Jurkat, Clone E6-1 (cell line): ENCODE data around the gene DISC1.
"Not testable (repeated sequence)": the region's sequence is repeated elsewhere in the genome, so short reads cannot be mapped to it uniquely, and the experiment has no call there.

ENCODE experiments used
- DNase-seq: peaks from one replicate; pipeline ENCODE4 v3.0.0-alpha.2; 2011; ENCODE audit warnings: low read depth, low spot score
- H3K4me3 ChIP-seq: 2 replicates; pipeline ENCODE4 v1.5.1; 2011; ENCODE audit warnings: mild to moderate bottlenecking, low read length, control low read depth, moderate library complexity

DISC1 gene

DNA sequence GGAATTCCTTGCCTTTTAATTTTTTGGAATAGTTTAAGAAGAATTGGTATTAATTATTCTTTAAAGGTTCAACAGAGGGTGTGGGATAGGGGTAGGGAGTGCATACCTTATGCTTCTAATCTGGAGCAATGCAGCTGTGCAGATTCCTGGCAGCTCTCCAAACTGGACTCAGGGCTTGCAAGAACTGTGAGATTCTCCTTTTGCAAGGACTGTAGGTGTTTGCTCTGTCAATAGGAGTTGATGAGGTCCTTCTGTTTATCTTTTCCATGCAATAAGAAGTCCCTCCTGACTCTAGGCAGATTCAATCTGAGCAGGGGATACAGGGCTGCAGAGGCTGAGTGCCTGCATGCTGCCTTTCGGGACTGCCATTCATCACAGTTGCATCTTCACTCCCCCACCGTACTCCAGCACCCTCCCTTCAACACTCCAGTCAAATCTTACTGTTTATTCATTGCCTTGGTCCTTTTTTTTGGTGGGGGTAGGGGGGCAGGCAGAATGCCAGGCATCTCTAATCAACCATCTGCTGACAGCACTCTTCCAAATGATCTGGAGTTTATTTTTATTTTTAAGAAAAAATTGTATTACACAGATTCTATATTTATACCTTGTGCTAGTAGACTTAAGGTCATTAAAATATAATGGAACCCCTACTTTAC, 122.3 kb downstream of the DISC1 start:
- no peak overlapping the region for H3K4me3 ChIP-seq
- DNase-seq, result no peak

DNA sequence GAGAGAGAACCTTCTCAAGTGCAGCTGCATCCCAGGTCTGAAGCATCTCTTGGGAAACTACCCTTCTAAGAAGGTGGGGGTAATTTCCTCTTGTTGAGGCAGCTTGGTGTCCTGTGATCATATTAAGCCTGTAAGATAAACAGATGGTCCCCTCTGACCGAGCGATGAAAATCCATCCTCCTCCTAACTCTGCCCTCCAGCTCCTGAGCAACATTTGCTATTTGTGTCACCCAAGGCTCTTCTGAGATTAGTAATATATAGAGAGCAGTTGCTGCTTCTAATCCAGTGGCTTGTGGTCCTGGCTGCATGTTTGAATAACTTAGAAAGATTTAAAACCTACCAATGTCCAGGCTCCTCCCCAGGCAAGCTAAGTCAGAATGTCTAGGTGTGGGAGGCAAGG, 123.7 kb downstream of the DISC1 start:
- H3K4me3 ChIP-seq, result no peak overlapping the region
- no peak for DNase-seq

DNA sequence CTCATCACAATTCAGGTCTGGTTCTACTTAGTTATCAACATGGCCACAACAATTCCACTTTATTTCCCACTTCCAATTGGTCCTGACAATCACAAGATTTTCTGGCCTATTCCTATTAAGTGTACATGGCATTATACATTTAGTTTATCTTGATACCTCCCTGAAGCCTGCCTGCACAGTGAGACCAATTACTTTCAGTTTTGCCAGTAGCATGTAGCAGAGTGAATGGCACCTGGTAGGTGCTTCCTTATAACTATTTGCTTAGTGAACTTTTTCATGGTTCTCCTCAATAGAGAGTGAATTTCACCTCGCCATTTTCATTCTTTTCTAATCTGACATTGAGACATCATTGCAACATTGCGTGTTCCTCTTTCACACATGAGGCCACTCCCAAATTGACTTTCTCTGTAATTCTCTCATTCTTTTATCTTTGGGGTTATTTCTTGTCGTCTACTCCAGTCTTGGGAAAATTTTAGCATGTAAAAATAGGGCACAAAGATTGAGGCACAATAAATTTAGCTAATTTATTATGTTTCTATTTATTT, 124.3 kb downstream of the DISC1 start:
- H3K4me3 ChIP-seq, result no peak overlapping the region
- no peak for DNase-seq

DNA sequence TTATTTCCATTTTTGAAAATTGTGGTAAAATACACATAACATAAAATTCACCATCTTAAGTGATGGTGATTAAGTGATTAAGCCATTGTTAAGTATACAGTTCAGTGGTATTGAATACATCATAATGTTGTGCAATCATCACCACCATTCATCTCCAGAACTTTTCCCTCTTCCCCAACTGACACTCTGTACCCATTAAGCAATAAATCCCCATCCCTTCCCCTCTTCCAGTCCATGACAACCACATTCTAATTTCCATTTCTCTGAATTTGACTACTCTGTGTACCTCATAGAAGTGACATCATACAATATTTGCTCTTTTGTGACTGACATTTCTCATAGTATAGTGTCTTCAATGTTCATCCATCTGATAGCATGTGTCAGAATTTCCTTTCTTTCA, 124.8 kb downstream of the DISC1 start:
- no peak overlapping the region for H3K4me3 ChIP-seq
- no peak for DNase-seq

DNA sequence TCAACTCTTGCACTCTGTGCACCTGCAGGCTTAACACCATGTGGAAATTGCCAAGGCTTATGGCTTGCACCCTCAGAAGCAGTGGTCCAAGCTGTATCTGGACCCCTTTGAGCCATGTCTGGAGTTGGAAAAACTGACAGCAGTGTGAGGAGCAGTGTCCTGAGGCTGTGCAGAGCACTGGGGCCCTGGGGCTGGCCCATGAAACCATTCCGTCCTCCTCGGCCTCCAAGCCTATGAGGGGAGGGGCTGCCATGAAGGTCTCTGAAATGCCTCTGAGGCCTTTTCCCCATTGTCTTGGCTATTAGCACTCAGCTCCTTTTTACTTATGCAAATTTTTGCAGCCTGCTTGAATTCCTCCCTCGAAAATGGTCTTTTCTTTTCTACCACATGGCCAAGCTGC, 126.7 kb downstream of the DISC1 start:
- DNase-seq, result no peak
- H3K4me3 ChIP-seq, result no peak overlapping the region

DNA sequence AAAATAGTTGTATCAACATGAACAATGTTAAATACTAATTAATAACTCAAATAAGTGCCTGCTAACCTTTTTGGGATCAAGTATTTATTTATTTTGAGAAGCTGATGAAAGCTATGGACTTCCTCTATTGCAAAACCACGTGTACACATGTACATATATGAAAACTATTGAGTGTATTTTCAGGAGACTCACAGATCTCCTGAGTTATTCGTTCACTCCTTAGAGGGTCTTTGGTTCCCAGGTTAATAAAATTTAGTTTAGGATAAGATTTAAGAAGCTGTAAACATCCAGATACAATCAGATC, 130.5 kb downstream of the DISC1 start:
- H3K4me3 ChIP-seq, result no peak overlapping the region
- DNase-seq, result no peak

DNA sequence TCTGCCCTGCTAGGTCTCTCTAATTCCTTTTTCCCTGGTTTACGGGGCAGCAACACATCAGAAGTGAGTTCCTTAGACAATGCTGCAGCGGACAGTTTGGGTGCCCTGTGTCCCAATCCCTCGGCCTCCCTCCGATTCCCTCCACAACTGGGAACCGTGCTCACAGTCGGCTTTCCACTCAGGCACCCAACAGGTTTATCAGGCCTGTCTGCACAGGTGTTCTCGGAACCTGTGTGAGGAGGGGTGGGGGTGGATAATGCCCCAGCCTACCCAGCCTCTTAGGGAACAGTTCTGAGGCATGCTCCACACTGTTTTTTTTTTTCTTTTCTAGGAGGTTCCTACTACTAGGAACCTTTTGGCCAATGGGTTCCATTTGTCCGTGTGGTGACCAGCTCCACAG, 131.2 kb downstream of the DISC1 start:
- H3K4me3 ChIP-seq, result no peak overlapping the region
- DNase-seq, result no peak

DNA sequence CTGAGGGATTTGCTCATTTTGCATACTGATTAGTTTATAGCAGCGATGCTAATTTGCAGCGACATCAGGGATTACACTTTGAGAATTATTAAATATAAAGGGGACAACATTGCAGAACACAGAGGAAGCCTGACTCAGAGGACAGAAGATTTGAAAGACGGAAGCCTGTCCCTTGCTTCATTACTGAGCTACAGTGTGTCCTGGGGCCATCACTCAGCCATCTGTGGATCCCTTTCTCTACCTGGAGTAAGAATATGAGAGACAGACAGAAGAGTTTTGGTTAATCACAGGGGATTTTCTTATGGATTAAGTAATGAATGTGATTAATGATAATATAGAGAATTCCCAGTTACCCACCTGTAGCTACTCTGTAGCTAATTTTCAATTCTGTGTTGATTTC, 134.7 kb downstream of the DISC1 start:
- no peak overlapping the region for H3K4me3 ChIP-seq
- no peak for DNase-seq

DNA sequence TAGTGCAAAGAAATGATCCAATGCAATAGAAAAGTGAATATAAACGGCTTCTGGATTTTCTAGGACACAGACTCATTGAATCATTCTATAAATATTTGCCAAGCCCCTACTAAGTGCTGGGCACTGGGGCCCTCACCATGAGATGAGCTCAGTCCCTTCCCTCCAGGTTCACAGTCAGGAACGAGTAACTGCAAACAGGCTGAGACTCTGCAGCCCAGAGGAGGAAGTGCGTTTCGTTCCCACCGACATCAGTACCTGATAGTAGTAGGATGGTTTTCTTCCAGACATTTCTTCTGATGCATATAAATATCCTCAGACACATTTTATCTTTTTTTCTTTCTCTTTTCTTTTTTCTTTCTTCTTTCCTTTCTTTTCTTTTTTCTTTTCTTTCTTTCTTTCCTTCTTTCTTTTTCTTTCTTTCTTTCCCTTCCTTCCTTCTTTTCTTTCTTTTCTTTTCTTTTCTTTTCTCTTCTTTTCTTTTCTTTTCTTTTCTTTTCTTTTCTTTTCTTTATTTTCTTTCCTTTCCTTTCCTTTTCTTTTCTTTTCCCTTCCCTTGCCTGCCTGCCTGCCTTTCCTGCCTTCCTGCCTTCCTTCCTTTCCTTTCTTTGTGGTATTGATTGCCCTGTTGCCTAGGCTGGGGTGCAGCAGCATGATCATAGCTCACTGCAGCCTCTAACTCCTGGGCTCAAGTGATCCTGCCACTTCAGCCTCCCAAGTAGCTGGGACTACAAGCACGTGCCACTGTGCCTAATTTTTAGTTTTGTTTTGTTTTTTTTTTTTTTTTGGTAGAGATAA, 135.4 kb downstream of the DISC1 start:
- H3K4me3 ChIP-seq, result no peak overlapping the region
- DNase-seq, result no peak

DNA sequence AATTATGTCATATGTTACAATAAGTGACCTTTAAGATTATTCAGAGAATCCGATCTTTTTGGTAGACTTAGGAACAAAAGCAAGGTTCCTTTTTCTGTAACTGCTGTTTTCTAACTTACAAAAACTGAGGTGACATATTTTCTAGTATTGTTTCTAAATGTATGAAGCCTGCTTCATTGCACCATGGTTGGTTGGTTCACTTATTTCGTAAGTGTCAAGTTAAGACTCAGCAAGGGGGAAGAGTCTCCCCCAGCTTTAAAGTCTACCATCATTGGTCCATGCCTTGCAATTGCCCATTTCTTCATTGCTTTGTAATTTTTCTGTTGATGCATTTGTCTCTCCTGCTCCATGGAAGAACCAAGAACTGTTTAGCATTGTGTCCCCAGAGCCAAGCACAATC, 136.9 kb downstream of the DISC1 start:
- DNase-seq, result no peak
- H3K4me3 ChIP-seq, result no peak overlapping the region

DNA sequence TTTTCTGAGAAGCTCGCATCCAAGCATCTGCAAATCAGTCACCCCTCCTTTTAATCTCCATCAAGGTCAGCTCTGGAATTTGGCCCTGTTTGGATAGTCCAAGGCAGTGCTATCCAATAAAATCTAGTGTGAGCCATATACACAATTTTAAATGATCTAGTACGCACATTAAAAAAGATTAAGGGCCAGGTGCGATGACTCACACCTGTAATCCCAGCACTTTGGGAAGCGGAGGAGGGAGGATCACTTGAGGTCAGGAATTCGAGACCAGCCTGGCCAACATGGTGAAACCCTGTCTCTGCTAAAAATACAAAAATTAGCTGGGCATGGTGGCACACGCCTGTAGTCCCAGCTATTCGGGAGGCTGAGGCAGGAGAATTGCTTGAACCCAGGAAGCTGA, 139.2 kb downstream of the DISC1 start:
- not testable (repeated sequence) for H3K4me3 ChIP-seq, DNase-seq

DNA sequence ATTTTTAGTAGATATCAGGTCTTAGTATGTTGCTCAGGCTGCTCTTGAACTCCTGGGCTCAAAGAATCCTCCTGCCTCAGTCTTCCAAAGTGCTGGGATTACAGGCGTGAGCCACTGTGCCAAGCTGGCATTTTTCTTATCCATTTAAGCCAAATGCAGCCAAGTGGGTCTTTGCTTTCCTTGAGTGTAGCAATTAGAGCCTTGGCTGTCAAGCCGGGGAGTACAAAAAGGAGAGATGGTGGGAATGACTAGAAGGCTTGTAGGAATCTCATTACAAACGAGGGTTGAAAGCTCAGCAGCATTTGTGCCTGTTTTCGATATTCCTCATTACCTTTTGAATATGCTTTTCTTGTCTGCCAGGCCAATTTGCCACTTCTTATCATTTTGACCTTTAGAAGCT, 140.9 kb downstream of the DISC1 start:
- DNase-seq, result no peak
- no peak overlapping the region for H3K4me3 ChIP-seq

DNA sequence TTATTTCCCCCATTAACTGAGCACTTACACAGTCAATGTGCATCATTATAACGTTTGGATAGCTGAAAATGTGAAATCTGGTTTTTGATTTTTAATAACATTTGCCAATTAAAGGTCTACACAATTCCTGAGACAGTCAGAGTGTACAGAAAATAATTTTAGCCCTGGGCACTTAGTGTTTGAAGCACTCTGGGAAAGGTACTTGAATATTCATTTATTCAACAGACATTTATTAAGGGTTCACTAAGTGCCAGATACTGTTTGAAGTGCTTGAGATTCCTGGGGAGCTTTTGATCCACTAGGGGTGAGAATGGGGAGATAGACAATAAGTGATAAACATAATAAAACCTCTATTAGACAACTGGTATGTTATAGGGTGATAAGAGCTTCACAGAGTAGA, 141.8 kb downstream of the DISC1 start:
- H3K4me3 ChIP-seq, result no peak overlapping the region
- DNase-seq, result no peak

DNA sequence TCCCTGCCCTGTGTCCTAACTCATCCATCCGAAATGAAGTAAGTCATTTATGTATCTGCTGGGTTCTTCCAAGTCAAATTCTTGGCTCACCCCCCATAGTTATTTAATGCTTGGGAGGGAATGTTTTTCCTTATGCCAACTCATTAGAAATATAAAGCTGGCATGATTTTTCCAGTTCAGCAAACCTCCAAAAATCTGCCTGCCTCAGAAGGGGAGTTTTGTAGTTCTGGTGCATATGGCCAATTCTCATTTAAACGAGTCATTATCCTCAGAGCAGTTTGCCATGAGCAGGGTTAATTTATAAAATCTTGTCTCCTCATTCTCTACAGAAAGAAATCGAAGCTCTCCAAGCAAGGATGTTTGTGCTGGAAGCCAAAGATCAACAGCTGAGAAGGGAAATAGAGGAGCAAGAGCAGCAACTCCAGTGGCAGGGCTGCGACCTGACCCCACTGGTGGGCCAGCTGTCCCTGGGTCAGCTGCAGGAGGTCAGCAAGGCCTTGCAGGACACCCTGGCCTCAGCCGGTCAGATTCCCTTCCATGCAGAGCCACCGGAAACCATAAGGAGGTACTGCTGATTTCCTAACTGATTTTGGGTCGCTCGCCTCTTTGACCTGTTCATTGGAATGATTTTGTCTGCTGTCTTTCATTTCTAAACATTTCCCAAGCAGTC, 144.1 kb downstream of the DISC1 start:
- no peak for DNase-seq
- H3K4me3 ChIP-seq, result no peak overlapping the region

DNA sequence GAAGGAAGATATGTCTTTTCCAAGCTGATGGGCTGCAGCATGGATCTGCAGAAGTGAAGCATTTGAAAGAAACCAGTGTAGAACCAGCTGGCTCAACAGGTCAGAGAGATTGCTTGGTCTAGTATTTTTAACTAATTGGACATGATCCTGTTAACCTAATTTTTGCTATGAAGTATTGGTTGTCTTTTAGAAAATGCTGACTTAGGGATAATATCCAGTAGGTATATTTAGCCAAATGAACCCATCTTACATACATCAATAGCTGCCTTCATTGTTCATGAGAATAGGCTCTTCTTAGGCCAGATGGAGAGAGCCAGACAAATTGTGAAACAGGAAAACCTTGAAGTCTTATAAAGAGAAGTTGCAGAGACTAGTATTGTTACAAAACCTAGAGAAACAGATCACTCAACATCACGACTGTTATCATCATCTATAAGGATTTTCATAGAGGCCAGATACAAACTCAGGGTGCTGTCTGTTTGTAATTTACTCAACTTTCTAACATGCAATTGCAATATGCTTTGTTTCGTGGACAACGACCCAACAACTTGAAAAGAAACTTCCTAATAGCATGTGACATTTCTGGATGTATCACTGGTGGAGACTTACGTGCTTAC, 148.2 kb downstream of the DISC1 start:
- no peak for DNase-seq

DNA sequence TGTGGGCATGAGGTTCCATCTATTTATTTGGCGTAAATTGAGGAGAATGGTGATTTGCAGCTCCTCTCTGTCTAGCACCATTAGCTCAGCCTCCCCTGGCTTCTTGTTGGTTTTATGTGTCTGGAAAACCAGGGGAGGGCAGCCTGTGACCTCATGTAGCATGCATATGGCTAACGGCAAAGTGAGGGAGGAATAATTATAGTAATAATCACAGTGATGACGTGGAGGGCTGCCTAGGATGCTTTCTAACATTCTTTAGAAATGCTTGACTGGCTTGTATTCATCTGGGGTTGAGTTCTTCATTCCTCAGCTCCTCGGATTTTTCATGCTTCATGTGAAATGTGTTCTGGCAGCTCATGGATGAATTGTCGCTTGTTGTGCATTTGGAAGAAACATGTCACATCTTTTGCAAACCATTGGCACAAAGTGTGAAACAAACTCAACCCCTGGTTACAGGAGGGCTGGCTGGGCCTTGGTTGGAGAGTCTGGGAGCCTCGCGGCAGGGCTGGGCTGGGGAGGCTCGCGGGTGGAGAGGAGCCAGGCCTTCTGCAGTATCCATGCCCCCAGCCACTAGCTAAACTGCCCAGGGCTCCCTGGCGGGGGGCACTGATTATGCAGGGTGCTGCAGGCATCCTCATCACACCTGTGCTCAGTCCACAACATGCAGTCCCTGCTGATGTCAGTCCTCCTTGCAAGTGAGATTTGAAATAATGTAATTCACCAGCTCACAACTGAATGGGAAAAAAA, 149.6 kb downstream of the DISC1 start:
- no peak for DNase-seq

More for the DNA sequence above, 148.2 kb downstream of the DISC1 start:
- no peak overlapping the region for H3K4me3 ChIP-seq

DNA sequence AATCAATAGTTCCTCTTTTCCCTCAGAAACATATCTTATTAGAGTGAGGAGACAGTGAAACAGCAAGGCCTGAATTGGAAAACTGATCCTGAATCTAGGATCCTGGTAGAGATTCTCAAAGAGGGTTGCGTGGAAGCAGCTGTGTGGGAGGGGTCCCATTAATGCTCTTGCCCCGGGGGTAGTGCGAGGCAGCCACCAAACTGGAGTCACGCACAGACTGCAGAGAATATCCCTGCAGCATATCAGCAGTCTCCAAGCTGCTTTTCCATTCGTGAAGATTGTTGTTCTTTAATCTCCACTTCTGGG, 150.1 kb downstream of the DISC1 start:
- H3K4me3 ChIP-seq, result no peak overlapping the region
- DNase-seq, result no peak

More for the DNA sequence above, 149.6 kb downstream of the DISC1 start:
- no peak overlapping the region for H3K4me3 ChIP-seq

DNA sequence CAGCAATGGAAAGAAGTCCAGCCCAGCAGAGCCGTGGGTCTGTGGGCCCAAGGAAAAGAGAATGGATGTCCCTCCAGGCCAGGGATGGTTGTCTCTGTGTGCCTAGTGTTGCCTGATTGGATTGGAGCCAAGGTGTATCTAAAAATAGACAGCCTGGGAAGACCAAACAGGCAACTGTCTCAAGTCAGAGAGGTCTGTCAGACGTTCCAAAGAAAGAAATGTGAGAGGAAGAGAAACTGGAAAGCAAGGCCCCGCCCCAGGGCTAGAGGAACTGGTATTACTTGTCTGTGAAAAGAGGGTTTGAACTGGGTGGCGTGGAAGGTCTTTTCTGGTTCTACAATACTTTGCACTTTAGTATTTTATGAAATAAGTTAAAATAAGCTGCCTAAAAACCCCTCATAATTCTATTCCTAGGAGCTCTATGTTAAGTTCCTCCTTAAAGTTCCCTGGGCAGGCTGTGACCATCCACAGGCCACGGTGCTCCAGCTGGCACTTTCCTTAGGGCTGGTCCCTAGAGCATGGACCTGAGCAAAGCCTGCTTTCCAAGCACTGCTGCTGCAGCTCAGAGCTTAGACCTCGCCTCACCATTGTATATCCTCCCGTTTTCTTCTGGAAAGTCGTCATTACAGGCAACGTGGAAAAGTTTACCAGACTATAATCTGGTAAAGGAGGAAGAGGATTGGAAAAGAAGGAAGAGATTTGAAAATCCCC, 151.6 kb downstream of the DISC1 start:
- no peak overlapping the region for H3K4me3 ChIP-seq
- DNase-seq, result no peak

DNA sequence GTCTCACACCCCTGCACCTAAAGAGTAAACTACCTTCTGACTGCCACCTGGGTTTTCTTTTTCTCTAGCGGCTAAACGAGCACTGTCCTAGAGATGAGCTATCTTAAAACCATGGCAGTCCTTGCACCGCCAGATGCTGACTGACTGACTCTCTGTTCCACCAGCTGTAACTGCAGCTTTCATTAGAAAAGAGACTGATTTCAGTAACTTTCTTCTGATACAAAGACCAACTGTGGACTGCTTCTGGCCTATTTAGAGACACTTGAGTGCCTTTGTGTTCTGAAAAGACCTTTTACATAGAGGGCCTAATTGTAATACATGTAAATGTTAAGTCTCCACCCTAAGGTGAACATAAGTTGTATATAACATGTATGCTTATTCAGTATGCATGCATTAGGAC, 152.5 kb downstream of the DISC1 start:
- DNase-seq, result no peak
- no peak overlapping the region for H3K4me3 ChIP-seq
